Activated CD8-positive, alpha-beta T cell treated with anti-CD3 and anti-CD28 coated beads for 36 hours (primary cell): ENCODE results near the gene ZMIZ1. TPM values are rescaled to one million over a fixed set of nuclear protein-coding genes. Genes with fewer than 3 reads are reported as not detected.

ENCODE experiments used
- ATAC-seq: fragments of 200-7000 bp; cut with Tn5 transposase; one replicate; pipeline ENCODE4 v1.10.0; 2021; ENCODE audit warnings: mild to moderate bottlenecking, moderate library complexity
- CTCF ChIA-PET: fragments of 350-600 bp; sonication (Branson Sonifier 250); formaldehyde crosslinking; loops from one replicate; lab custom pipeline; 2021; ENCODE audit warnings: antibody characterized with exemption; lab: Charles Lee
- POLR2A ChIA-PET: fragments of 350-600 bp; sonication (Branson Sonifier 250); formaldehyde crosslinking; loops from one replicate; lab custom pipeline; 2021; ENCODE audit warnings: antibody characterized with exemption; lab: Charles Lee
- DNase-seq: peaks from one replicate; pipeline ENCODE4 v3.0.0-alpha.2; 2020
- H3K27ac Mint-ChIP-seq: one replicate; pipeline ENCODE4 v1.8.0; 2021; ENCODE audit warnings: mild to moderate bottlenecking, mixed read lengths
- H3K27me3 Mint-ChIP-seq: one replicate; pipeline ENCODE4 v1.8.0; 2021; ENCODE audit warnings: mixed read lengths
- H3K36me3 Mint-ChIP-seq: one replicate; pipeline ENCODE4 v1.8.0; 2021; ENCODE audit warnings: low read depth, mixed read lengths
- H3K4me1 Mint-ChIP-seq: one replicate; pipeline ENCODE4 v1.8.0; 2021; ENCODE audit warnings: low read depth, mixed read lengths
- H3K4me3 Mint-ChIP-seq: one replicate; pipeline ENCODE4 v1.8.0; 2021; ENCODE audit warnings: mild to moderate bottlenecking, moderate library complexity, mixed read lengths
- H3K9me3 Mint-ChIP-seq: one replicate; pipeline ENCODE4 v1.8.0; 2021; ENCODE audit warnings: mixed read lengths
- intact Hi-C: fragments of 100-400 bp; cut with micrococcal nuclease; formaldehyde crosslinking; loops from one replicate; pipeline ENCODE4 v1.10.0; 2022
- total RNA-seq, 2 experiments: library from RNA; stranded (reverse); gene quantifications; one replicate each; pipeline ENCODE4 v1.2.3, GENCODE V29; 2021
- TF ChIP-seq, protein P1 (sequence below): fragments of 200-600 bp; IDR thresholded peaks from one replicate; pipeline ENCODE4 v1.8.0; 2022; ENCODE audit warnings: antibody characterized with exemption, mild to moderate bottlenecking

Gene ZMIZ1
- total RNA-seq, 2 experiments from 2014 or later = 46.5 to 52.2 TPM

- H3K36me3 Mint-ChIP-seq = no peaks in the 10 kb centered on the region
- H3K4me1 Mint-ChIP-seq = peaks cover 14% of the 10 kb centered on the region
- no peaks in the 10 kb centered on the region for H3K9me3 Mint-ChIP-seq
- ATAC-seq (no peak), DNase-seq (no peak)
- no peak overlapping the region for H3K4me3 Mint-ChIP-seq
- H3K27ac Mint-ChIP-seq = no peak overlapping the region
- TF ChIP-seq, protein P1, sequence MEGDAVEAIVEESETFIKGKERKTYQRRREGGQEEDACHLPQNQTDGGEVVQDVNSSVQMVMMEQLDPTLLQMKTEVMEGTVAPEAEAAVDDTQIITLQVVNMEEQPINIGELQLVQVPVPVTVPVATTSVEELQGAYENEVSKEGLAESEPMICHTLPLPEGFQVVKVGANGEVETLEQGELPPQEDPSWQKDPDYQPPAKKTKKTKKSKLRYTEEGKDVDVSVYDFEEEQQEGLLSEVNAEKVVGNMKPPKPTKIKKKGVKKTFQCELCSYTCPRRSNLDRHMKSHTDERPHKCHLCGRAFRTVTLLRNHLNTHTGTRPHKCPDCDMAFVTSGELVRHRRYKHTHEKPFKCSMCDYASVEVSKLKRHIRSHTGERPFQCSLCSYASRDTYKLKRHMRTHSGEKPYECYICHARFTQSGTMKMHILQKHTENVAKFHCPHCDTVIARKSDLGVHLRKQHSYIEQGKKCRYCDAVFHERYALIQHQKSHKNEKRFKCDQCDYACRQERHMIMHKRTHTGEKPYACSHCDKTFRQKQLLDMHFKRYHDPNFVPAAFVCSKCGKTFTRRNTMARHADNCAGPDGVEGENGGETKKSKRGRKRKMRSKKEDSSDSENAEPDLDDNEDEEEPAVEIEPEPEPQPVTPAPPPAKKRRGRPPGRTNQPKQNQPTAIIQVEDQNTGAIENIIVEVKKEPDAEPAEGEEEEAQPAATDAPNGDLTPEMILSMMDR = no peak
- CTCF ChIA-PET = interaction anchor here (0.7 to 2.2 kb wide), 2 partner anchors 121 to 409 kb away, joined by 3 to 15 read pairs; no protein-coding TSS in a partner anchor
- no peaks in the 10 kb centered on the region for H3K27me3 Mint-ChIP-seq
- intact Hi-C loops = loop anchor here (5.0 kb wide), 1 partner anchor 128 kb away; no protein-coding TSS in a partner anchor
- POLR2A ChIA-PET = no interaction called here
Measured at GRCh38 chr10:79073784-79074432, 5.1 kb downstream of the ZMIZ1 start.

DNA sequence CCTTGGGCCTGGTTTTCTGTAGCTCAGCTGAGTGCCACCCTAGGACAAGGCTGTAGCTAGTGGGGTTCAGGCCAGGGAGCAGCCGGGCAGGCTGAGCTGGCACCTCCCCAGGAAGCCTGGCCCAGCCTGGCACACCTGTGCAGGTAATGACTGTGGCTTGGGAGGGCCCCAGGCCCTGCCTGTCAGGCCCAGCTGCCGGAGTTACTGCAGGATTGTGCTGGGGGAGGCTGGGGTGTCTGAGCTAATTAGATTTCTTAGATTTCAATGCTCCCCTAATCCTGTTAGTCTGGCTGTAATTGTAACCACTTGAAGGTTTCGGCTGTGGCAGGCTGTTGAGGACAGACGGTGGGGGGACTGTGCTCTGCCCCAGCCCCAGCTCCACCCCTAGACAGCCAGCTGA lies 6.0 kb downstream of the ZMIZ1 start:
- no peak overlapping the region for H3K27ac Mint-ChIP-seq
- TF ChIP-seq, protein P1 = no peak
- H3K36me3 Mint-ChIP-seq = no peaks in the 10 kb centered on the region
- peaks cover 14% of the 10 kb centered on the region for H3K4me1 Mint-ChIP-seq
- H3K4me3 Mint-ChIP-seq = no peak overlapping the region
- POLR2A ChIA-PET = no interaction called here
- DNase-seq (no peak), ATAC-seq (no peak)
- CTCF ChIA-PET = interaction anchor here (2.2 kb wide), 1 partner anchor 120 kb away, joined by 15 read pairs; no protein-coding TSS in a partner anchor
- no peaks in the 10 kb centered on the region for H3K9me3 Mint-ChIP-seq
- H3K27me3 Mint-ChIP-seq = no peaks in the 10 kb centered on the region
- intact Hi-C loops = loop anchor here (5.0 kb wide), 1 partner anchor 128 kb away; no protein-coding TSS in a partner anchor

- no peaks in the 10 kb centered on the region for H3K36me3 Mint-ChIP-seq
- POLR2A ChIA-PET = interaction anchor here (0.9 to 1.4 kb wide), 3 partner anchors 8 to 102 kb away, joined by 3 read pairs; no protein-coding TSS in a partner anchor
- CTCF ChIA-PET = interaction anchor here (2.2 kb wide), 1 partner anchor 120 kb away, joined by 15 read pairs; no protein-coding TSS in a partner anchor
- H3K27ac Mint-ChIP-seq = no peak overlapping the region
- TF ChIP-seq, protein P1 = no peak
- no peak overlapping the region for H3K4me3 Mint-ChIP-seq
- ATAC-seq (no peak), DNase-seq (no peak)
- no peaks in the 10 kb centered on the region for H3K9me3 Mint-ChIP-seq
- peaks cover 14% of the 10 kb centered on the region for H3K4me1 Mint-ChIP-seq
- intact Hi-C loops = no loop called here
- H3K27me3 Mint-ChIP-seq = no peaks in the 10 kb centered on the region
Measured at GRCh38 chr10:79075418-79075817, 6.7 kb downstream of the ZMIZ1 start.

DNA sequence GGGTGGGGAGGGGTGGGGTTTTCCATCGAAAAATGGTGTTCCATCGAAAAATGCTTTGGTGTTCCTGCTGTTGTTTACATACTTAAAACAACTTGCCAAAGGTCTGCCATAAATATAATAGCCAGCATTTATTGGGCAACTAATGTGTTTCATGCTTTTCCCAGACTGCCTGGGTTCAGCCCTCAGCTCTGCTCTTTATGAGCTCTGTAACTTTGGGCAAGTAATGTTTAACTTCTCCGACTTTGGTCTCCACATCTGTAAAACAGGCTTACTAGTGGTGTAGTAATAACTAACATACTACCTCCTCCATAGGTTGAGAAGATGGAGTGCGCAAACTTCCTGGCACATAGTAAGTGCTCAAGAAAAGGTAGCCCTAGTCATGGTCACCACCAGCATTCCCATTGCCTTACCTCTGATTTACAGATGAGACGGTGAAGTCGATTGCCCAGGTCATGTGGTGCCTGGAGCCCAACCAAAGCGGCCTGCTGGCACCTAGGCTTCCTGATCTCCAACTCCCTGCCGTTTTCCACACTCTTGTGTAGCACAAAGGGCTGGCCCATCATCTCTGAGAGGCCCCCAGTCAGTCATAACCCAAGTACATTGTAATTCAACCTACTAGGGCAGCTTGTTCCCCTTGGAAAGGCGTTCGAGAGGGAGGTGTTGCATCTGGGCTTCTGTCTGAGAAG lies 8.9 kb downstream of the ZMIZ1 start:
- Mint-ChIP-seq H3K4me1 (peaks cover 4% of the 10 kb centered on the region), H3K4me3 (no peak overlapping the region), H3K27me3 (no peaks in the 10 kb centered on the region), H3K27ac (no peak overlapping the region), H3K9me3 (no peaks in the 10 kb centered on the region), H3K36me3 (no peaks in the 10 kb centered on the region)
- POLR2A ChIA-PET = no interaction called here
- CTCF ChIA-PET = interaction anchor here (0.7 kb wide), 1 partner anchor 117 kb away, joined by 3 read pairs; no protein-coding TSS in a partner anchor
- intact Hi-C loops = no loop called here
- DNase-seq (no peak), ATAC-seq (no peak)
- TF ChIP-seq, protein P1 = no peak
